ENCODE results near the gene ANAPC5.

The ANAPC5 gene

DNA sequence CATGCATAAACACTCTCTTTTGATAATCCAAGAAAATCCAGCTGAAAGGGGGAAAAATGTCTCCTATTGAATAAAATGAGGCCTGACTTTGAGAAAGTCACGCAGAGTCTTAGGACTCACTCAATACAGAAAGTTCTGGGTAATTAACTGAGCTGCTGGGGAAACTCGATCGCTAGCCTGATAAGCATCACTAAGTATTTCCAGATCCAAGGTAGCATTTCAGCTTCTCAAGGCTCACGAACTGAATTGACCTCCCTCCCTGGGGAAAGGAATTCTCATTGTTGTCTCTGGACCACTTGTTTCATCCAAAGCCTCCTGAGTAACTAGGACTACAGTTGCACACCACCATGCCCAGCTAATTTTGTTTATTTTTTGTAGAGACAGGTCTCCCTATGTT lies 13.8 kb upstream of the ANAPC5 start:
- no peak for DNase-seq (ENCODE audit: low spot score)

DNA sequence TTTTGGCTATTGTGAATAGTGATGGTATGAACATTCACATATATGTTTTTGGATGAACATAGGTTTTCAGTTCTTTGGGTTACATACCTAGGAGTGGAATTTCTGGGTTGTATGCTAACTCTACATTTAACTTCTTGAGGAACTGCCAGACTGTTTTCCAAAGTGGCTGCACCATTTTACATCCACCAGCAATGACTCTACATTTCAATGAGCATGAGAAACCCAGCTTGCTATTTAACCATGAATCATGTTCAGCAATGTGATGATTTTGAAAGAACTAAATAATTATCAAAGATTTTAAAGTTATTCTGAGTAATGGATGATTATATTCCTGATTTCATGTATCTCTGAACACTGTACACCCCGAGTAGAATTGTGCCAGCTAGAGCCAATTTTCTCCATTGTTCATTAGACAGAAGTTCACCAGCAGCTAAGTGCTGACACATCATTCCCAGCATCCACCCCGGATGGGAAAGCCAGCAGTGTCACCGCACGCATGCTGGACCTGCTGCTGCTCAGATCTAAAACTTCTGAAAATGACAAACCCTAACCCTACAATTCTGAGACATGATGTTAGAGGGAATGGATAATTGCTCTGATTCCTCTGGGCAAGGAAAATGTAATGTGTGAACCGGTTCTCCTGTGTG lies 13.3 kb upstream of the ANAPC5 start:
- DNase-seq (ENCODE audit: low spot score) = no peak

DNA sequence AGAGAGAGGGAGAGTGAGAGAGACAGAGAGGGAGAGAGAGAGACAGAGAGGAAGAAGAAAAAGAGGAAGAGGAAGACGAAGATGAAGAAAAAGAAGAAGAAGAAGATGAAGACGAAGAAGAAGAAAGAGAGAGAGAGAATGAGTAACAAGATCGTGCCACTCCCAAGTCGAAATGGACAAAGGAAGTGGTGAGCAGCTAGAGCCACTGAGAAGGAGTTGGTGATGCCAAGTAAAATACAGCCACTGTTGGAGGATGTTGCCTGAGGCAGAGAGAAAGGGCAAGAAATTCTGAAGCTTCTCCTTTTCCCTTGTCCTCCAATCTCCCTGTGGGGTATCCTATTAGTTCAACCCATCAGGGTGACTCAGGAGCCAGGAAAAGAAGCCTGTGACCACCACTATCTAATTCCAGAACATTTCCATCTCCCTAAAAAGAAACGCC lies 12.5 kb upstream of the ANAPC5 start:
- no peak for DNase-seq (ENCODE audit: low spot score)

DNA sequence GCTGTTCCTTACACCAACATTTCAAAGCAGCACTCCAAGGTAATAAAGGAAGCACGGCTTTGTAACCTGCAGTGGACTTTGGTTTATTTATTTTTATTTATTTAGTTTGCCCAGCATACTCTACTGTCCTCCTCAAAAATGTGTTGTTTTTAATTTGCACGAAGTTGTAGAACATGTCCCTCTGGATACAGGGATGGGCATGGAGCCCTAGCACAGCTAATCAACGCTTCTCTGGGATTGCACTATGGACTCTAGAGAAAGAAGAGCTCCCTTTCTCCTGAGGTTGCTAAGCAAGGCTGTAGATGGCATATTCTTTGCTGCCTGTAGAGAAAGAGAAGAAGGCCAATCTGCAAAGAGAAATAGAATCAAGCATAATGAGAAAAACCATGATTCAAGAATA lies 5.9 kb upstream of the ANAPC5 start:
- DNase-seq (ENCODE audit: low spot score) = no peak

DNA sequence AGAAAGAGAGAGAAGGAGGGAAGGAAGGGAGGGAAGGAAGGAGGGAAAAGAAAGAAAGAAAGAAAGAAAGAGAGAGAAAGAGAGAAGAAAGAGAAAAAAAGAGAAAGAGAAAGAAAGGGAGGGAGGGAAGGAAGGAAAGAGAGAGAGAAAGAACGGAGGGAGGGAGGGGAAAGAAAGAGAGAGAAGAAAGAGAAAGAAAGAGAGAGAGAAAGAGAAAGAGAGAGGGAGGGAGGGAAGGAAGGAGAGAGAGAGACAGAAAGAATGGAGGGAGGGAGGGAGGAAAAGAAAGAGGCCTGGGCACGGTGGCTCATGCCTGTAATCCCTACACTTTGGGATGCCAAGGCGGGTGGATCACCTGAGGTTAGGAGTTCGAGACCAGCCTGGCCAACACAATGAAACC lies 5.1 kb upstream of the ANAPC5 start:
- no peak for DNase-seq (ENCODE audit: low spot score)

DNA sequence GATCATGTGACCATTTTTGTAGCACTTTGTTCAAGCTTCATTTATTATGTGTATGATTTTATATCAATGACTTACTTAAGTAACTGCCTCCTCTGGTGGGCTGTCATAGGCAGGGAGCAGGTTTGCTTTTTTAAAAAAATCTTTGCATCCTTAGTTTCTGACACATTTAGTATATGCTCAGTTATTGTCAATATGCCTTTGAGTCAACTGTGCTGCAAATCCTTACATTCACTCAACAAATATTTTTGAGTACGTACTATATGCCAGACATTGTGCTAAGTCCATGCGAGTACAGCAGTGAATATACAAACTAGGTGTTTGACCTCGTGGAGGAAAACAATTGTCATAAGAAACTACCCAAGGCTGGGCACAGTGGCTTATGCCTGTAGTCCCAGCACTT lies 4.4 kb upstream of the ANAPC5 start:
- DNase-seq (ENCODE audit: low spot score) = no peak

DNA sequence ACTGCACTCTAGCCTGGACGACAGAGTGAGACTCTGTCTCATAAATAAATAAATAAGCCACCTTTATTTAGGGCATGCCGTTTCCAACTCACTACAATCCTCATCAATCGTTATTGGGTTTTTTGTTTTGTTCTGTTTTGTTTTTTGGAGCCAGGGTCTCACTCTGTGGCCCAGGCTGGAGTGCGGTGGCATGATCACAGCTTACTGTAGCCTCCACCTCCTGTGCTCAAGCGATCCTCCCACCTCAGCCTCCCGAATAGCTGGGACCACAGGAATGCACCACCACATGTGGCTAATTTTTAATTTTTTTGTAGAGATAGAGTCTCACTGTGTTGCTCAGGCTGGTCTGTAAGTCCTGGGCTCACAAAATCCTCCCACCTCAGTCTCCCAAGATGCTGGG lies 3.6 kb upstream of the ANAPC5 start:
- DNase-seq (ENCODE audit: low spot score) = no peak

DNA sequence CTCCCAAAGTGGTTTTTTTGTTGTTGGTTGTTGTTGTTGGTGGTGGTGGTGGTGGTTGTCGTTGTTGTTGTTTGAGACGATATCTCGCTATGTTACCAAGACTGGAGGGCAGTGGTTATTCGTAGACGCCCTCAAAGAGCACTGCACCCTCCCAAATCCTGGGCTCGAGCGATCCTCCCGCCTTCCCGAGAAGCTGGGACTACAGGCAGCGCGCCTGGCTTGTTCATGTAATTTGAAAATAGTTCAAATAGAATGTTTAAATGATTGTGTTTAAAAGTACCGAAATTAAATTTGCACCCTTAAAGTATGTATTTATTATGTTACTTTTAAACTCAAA lies 439 bp upstream of the ANAPC5 start:
- no peak for DNase-seq (ENCODE audit: low spot score)

DNA sequence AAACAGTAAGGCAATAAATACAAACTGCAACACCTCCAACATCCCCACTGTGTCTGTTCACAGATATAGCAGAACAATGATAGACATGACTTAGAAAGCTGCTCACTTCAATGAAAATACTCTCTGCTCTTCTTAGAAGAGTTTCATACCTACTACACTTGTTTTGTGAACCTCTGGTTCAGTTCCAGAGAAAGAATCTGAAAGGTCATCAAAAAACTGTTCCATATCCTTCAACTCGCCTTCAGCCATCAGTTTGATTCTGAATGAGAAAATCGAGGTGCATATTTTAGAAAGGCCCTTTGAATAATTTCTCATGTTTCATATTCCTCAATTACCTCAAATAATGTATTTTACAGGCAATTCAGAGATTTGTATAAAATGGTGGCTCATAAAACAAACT lies 5.5 kb downstream of the ANAPC5 start:
- DNase-seq (ENCODE audit: low spot score) = no peak

DNA sequence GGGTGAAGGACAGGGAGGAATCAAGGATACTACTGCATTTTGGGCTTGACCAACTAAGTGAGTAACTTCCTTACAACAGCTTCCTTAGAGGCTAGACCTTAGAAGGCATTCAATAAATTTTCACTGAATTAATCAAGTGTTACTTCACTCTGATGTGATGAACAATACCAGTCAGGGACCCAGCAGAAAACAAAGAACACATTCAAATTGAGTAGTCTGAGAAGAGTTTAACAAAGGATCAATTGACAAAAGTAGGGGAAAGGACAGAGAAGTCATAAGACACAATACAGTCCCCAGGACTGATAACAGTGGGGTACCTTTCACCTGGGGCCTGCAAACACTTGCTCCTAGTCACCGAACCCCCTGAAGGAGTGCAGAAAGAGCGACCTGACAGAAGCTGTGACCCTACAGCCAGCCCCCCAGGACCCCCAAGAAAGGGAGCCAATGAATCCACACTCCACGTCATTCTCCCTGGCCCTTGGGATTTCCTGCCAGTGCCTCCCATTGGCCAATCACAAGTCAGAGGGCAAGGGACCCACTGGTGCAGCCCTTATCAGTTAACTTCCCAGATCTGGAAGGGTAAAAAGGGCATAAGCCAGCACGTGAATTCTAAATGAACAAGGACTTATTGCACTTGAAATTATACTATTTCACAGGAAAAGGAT lies 6.9 kb downstream of the ANAPC5 start:
- peak; percentile 87 for DNase-seq (ENCODE audit: low spot score)

DNA sequence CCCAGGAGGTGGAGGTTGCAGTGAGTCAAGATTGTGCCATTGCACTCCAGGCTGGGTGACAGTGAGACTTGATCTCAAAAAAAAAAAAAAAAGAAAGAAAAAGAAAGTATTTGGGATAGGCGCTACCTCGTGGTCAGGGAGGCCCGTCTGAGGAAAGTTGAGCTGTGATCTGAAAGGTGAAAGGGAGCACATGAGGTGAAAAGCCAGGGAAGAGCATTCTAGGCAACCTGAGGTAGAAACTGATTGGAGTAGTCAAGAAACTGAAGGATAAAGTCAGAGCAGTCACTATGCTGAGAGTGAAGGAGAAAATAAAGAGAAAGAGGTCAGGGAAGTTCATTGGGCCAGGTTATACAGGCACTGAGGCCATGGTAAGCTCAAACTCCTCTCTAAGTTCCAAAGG lies 7.7 kb downstream of the ANAPC5 start:
- no peak for DNase-seq (ENCODE audit: low spot score)

DNA sequence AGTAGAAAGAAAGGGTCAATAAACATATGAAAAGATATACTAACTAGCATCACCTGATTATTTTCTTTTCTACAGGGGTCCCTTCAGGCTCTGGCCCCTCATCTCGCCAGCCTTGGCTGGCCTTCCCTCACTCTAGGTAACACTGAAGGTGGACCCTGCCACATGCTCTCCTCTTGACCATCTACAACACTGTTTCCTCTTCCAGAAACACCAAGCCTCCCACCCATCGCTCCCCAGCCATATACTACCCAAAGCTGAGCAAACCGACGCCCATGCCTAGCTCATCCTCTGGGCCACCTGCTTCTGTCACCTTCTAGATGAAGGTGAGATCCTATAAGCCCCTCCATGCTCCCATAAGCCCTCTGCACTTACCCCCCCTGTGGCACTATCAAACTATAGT lies 14.8 kb downstream of the ANAPC5 start:
- DNase-seq (ENCODE audit: low spot score) = no peak

DNA sequence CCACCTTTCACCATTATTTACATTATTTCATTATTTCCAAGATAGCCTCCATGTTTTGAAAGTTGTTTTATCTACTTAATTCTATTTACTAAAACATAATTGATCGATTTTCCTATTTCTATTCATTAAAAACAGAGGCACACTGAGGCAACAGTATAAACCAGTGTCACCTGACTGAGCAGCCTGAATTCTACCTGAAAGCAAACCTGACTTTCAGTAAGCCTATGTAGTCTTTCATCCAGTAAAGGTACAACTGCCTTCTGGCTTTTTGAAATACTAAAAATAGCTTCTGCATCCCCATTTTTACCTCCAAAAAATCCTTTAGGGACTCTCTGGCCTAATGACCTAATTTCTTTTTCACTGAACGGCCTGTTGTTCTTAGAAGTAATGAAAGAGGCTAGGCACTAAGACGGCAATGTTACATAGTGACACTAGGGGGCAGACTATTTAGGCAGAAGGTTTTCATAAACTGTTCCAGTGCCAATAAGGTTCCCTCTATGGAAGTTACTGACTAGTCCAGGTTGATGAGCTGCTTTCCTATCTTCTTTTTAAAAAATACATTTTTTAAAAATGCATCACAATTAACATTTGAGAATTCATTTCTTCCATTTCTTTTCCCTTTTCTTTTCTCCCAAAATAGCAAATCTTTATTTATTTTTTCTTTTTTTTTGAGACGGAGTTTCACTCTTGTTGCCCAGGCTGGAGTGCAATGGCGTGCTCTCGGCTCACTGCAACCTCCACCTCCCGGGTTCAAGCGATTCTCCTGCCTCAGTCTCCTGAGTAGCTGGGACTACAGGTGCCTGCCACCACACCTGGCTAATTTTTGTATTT lies 17.5 kb downstream of the ANAPC5 start:
- DNase-seq (ENCODE audit: low spot score) = peak; percentile 67

DNA sequence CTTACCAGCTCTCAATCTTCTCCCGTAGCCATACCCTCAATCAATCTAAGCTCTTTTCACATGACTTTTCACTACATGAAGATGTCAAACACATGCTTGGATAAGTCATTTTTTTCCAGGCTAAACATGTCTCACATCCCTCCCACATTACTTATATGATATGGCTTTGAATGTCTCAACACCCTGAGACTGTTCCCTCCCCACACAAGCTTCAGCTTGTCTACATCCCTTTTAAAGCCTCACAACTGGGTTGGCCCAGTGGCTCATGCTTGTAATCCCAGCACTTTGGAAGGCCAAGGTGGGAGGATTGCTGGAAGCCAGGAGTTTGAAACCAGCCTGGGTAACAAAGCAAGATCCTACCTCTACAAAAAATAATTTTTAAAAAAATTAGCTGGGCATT lies 18.5 kb downstream of the ANAPC5 start:
- no peak for DNase-seq (ENCODE audit: low spot score)

DNA sequence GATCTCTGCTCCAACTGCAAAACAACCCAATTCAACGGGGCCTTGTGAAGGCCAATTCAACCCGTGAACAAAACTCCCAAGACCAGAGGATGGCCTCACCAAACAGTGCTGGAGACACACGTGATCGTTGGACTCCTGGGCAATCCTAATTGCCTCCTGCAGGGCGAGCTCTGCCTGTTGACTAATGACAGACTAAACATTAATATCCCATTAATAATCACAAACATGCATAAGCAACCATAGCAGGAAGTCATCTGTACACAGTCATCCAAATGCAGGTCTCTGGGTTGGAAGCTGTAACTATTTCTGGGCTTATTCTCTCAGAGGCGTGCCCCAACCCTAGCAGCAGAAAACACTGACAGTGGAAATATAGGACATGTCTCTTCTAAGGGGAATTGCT lies 21.0 kb downstream of the ANAPC5 start:
- no peak for DNase-seq (ENCODE audit: low spot score)

DNA sequence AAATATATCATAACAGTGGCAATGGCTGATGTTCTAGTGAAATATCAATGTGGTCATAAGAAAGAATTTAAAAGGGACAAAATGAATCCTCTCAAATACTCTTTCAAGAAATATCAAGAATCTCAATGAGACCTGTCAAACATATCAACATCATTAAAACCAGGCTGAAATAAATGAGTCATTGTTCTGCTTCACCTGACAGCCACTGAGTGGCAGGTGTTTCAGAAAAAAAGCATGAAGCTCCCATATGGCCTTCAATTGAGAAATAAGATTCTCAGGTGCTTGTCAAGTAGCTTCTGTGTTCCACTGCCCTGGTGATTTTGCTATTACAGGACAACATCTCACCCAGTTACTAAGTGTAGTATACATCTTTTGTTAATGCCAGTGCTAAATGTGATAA lies 21.5 kb downstream of the ANAPC5 start:
- no peak for DNase-seq (ENCODE audit: low spot score)

DNA sequence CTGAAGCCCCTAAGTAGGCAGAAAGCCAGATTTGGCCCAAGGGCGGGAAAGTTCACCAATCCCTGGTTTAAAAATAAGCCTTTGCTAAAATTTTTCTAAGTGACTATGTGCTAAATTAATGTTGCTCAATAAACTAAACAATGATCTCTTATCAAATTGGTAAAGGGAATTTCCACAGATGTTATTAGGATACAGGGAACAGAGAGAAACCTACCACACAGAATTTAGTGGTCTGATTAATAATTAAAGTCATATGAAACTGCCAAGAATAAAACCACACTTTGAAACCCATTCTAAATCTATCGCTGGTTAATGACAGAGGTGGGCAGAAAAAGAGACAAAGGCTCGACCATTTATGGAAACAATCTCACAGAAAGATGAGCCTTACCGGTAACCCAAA lies 22.0 kb downstream of the ANAPC5 start:
- DNase-seq (ENCODE audit: low spot score) = no peak

DNA sequence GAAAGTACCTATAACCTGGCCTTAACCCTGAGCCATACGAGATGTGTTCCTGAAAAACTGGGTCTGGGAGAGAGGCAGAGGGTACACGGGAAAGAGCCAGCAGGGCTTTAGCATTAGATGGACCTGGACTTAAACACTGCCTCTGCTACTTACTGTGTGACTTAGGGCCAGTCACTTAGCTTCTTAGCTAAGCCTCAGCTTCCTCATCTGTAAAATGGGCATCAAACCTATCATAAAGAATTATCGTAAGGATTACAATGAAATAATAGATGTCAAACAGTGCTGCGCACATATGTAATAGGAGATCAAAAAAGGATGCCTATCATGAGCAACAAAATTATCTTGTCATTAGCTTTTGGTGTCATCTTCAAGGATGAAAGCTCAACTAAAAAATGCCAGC lies 23.6 kb downstream of the ANAPC5 start:
- no peak for DNase-seq (ENCODE audit: low spot score)

DNA sequence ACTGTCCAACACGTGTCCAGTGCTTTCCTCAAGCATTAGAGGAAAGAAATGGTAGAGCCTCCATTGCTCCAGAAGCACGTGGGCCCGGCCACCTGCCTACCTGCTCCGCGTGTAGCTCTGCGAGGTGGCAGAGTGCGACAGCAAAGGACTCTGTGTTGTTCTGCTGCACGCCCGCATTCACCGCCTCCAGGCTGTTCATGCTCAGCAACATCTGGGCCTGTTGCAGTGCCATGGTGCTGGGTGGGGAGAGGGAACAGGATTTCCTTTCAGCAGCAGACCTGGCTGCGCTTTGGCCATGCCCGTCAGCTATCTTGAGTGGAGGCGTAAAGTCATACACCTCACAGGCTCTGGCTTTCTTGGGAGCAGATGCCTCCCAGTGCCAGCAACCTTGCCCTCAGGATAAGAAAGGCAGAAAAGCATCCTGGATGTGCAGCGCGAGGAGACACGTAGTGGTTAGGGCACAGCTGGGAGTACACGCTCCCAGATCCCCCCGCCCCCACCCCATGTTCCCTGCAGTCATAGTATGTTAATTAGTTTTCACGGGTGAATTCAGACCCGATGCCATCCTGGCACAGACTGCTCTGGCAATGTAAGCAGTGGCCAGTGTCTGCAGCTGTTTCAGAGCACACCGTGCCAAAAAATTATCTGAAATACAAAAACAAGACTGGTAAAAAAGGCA lies 25.1 kb downstream of the ANAPC5 start:
- peak; percentile 77 for DNase-seq (ENCODE audit: low spot score)

DNA sequence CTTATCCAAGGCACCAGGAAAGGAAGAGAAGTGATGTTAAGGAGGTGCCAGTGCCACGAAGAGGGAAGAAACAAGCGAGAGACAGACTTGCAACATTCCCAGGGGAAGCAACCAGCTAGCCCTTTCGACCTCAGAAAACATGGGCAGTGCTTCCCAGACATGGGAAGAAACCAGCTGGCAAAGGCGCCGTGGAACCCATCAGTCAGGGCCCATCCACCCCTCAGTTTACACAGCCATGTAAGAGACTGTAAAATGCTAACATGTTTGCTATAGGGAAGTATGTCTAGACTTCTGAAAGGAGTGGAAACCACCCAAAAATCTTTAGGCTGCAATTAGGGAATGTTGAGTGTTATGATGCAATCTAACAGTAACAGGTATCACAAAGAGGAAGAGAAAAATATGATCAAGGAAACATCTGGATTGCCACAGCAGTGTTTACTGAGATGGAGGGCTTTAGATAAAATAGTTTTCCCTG lies 26.3 kb downstream of the ANAPC5 start:
- DNase-seq (ENCODE audit: low spot score) = no peak

DNA sequence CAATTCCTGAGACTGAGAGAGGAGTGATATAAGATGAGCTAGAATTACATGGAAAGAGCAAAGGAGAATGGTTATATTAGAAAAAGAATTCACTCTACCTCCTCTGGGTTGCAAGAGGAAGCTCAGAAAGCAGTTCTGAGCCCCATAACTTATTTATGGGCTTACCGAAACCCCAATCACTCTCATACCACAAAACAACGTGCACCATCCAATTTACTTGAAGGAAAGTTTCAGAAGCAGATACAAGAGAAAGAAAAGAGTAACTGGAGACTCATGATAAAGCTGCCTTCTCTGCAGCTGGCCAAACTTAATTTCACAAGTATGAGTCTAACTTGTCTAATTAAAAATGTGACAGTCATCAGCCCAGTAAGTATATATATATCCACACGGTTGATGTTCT lies 28.3 kb downstream of the ANAPC5 start:
- no peak for DNase-seq (ENCODE audit: low spot score)

DNA sequence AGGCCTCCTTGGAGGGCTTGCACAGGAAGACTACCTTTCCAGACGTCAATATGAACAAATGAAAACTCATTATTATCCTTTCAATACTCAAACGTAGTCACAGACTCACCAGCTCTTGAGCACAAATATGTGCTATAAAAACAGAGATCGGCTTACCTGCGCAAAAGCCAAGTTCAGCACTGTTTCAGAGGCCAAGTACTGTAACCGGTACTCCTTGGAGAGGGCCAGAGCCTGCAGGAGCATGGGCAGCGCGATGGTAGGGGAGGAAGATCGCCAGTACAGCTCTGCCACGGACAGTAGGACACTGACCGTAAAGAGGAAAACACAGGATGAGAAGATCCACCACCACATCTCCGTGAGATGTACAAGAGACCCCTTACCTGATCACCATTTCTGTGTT lies 34.1 kb downstream of the ANAPC5 start:
- DNase-seq (ENCODE audit: low spot score) = no peak

DNA sequence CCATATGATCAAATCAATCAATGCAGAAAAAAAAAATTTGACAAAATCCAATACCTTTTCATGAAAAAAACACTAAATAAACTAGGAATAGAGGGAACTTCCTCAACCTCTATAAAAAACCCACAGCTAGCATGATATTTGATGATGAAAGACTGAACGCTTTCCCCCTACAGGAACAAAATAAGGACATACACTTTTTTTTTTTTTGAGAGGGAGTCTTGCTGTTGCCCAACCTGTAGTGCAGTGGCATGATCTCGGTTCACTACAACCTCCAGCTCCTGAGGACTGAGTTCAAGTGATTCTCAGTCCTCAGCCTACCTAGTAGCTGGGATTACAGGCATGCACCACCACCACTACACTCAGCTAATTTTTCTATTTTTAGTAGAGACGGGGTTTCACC lies 37.8 kb downstream of the ANAPC5 start:
- no peak for DNase-seq (ENCODE audit: low spot score)
